Measurements from ENCODE around the gene PLA2G7. TPM values are rescaled to one million over a fixed set of nuclear protein-coding genes. Genes with fewer than 3 reads are reported as not detected.
A peak's percentile ranks its signal among the peaks of the same experiment; 100 is the strongest.

PLA2G7 gene
- total RNA-seq, 1 donor from 2014 or later, result 1.8 TPM

DNA sequence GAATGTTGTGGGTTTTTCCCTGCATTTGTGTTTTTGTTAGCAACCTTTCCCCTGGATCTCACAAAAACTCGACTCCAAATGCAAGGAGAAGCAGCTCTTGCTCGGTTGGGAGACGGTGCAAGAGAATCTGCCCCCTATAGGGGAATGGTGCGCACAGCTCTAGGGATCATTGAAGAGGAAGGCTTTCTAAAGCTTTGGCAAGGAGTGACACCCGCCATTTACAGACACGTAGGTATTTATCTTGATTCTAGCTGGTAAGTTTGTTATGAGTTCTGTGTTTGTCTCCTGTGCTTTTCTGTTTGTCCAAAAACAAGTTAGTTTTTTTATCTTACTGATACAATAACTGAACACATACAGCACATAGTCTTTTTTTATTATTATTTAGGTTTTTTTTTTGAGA is 79.4 kb downstream of the PLA2G7 start:
- Mint-ChIP-seq H3K36me3 (no peaks in the 10 kb centered on the region), H3K27ac (no peak overlapping the region), H3K27me3 (ENCODE audit: insufficient read depth, low read depth) (no peaks in the 10 kb centered on the region), H3K4me1 (peaks cover 13% of the 10 kb centered on the region), H3K4me3 (no peak overlapping the region), H3K9me3 (no peaks in the 10 kb centered on the region)
- Histone ChIP-seq H3K4me2 (no peak overlapping the region), H3K9me3 (ENCODE audit: low read depth) (no peaks in the 10 kb centered on the region), H3K4me3 (no peak overlapping the region), H3K79me2 (ENCODE audit: low read depth) (peaks cover 14% of the 10 kb centered on the region), H3K4me1 (peaks cover 19% of the 10 kb centered on the region), H3K36me3 (no peaks in the 10 kb centered on the region), H4K20me1 (ENCODE audit: low read depth) (peaks cover 11% of the 10 kb centered on the region), H3K27ac (no peak overlapping the region), H2AFZ (replicated peaks) (no peak overlapping the region), H3F3A (ENCODE audit: low read depth) (no peaks in the 10 kb centered on the region), H3K9ac (no peak overlapping the region), H3K27me3 (peaks cover 18% of the 10 kb centered on the region)
- peak; percentile 74 for DNase-seq (ENCODE audit: low spot score)
- peak; percentile 79 for TF ChIP-seq CTCF (IDR thresholded peaks at IDR 0.05)
- TF ChIP-seq EZH2 (IDR thresholded peaks at IDR 0.05), result no peak

Other genes with a start within 250 kb of the PLA2G7 start
- 5.8 and 6.7 TPM in 2 replicates for gene RCAN2, start 243.9 kb downstream of the PLA2G7 start, total RNA-seq (ENCODE audit: low replicate concordance)
- gene CYP39A1, start 82.6 kb downstream of the PLA2G7 start, total RNA-seq (ENCODE audit: low replicate concordance), result 4.5 and 7.1 TPM in 2 replicates
- gene SLC25A27, start 82.4 kb downstream of the PLA2G7 start, total RNA-seq (ENCODE audit: low replicate concordance), result 25.9 and 47.7 TPM in 2 replicates
- gene TDRD6, start 47.5 kb downstream of the PLA2G7 start, total RNA-seq (ENCODE audit: low replicate concordance), result 0.09 and 0.15 TPM in 2 replicates
- not detected in 2 replicates for gene ANKRD66, start 11.6 kb upstream of the PLA2G7 start, total RNA-seq (ENCODE audit: low replicate concordance)
- gene MEP1A, start 58.0 kb upstream of the PLA2G7 start, total RNA-seq (ENCODE audit: low replicate concordance), result not detected in 2 replicates
- not detected in 2 replicates for gene ADGRF5, start 186.6 kb upstream of the PLA2G7 start, total RNA-seq (ENCODE audit: low replicate concordance)

All from neural progenitor cell (in vitro differentiated cells).